B cell (primary cell): ENCODE measurements around the gene VEGFA. TPM values are rescaled to one million over a fixed set of nuclear protein-coding genes. Genes with fewer than 3 reads are reported as not detected.

Experiments used
- ATAC-seq: fragments of 200-7000 bp; cut with Tn5 transposase; one replicate; pipeline ENCODE4 v1.10.0; 2021; ENCODE audit warnings: low read depth, mild to moderate bottlenecking, moderate number of reproducible peaks, moderate library complexity
- CTCF ChIA-PET: fragments of 350-600 bp; sonication (Branson Sonifier 250); formaldehyde crosslinking; loops from one replicate; lab custom pipeline; 2021; ENCODE audit warnings: antibody characterized with exemption, inconsistent platforms; lab: Charles Lee
- POLR2A ChIA-PET: fragments of 350-600 bp; sonication (Branson Sonifier 250); formaldehyde crosslinking; loops from one replicate; lab custom pipeline; 2021; ENCODE audit warnings: antibody characterized with exemption; lab: Charles Lee
- DNase-seq: peaks from one replicate; pipeline ENCODE4 v3.0.0; 2013
- H2AFZ ChIP-seq: 2 replicates; pipeline ENCODE4 v1.6.1; 2012; ENCODE audit warnings: mild to moderate bottlenecking, low read depth, low read length; ENCODE audit not compliant: insufficient read depth, poor library complexity, severe bottlenecking
- H3K27ac ChIP-seq, 2 donors: 1 replicate in 1 of 2; 2 replicates in 1 of 2; pipeline ENCODE4 v1.5.1; 2012 to 2013; ENCODE audit warnings: low read length in 2 of 2, mild to moderate bottlenecking in 2 of 2, moderate library complexity in 1 of 2
- H3K27me3 ChIP-seq, 4 experiments: fragments of 200-600 bp in 1 of 4; sonication (generic) in 1 of 4; replicated peaks in 1 of 4; 1 replicate in 2 of 4; 2 replicates in 2 of 4; pipeline versions ENCODE4 v1.6.1 to v1.7.0; 2013 to 2016; ENCODE audit warnings: low read length in 3 of 4, mild to moderate bottlenecking in 2 of 4, mixed read lengths in 1 of 4, moderate library complexity in 1 of 4; ENCODE audit not compliant: insufficient read depth in 4 of 4, control insufficient read depth in 3 of 4; ENCODE audit errors: control extremely low read depth in 1 of 4
- H3K36me3 ChIP-seq, 2 experiments: replicated peaks in 1 of 2; 1 replicate in 1 of 2; 2 replicates in 1 of 2; pipeline versions ENCODE4 v1.6.1 to v1.7.1; 2013; ENCODE audit warnings: low read length in 1 of 2; ENCODE audit not compliant: insufficient read depth in 2 of 2, control insufficient read depth in 1 of 2; ENCODE audit errors: control extremely low read depth in 1 of 2, extremely low read depth in 1 of 2
- H3K4me1 ChIP-seq, 2 donors: fragments of 200-600 bp in 1 of 2; sonication (generic) in 1 of 2; 1 replicate in 1 of 2; 2 replicates in 1 of 2; pipeline versions ENCODE4 v1.5.1 to v1.6.1; 2013 to 2017; ENCODE audit warnings: low read length in 2 of 2; ENCODE audit not compliant: control insufficient read depth in 2 of 2, insufficient read depth in 2 of 2
- H3K4me2 ChIP-seq: replicated peaks from 2 replicates; pipeline ENCODE3; 2012; ENCODE audit warnings: mild to moderate bottlenecking, low read depth, low read length; ENCODE audit not compliant: poor library complexity, severe bottlenecking
- H3K4me3 ChIP-seq, 5 experiments: fragments of 200-600 bp in 1 of 5; sonication (generic) in 1 of 5; 1 replicate in 3 of 5; 2 replicates in 2 of 5; pipeline versions ENCODE4 v1.5.1 to v1.7.0; 2011 to 2016; ENCODE audit warnings: low read length in 4 of 5, mild to moderate bottlenecking in 4 of 5, low read depth in 2 of 5, control low read depth in 1 of 5, moderate library complexity in 1 of 5; ENCODE audit not compliant: insufficient read depth in 1 of 5; ENCODE audit errors: control extremely low read depth in 1 of 5, extremely low read depth in 1 of 5
- H3K79me2 ChIP-seq: fragments of 200-600 bp; sonication (generic); one replicate; pipeline ENCODE4 v1.6.0; 2016; ENCODE audit warnings: low read length; ENCODE audit not compliant: control insufficient read depth, insufficient read depth
- H3K9ac ChIP-seq: fragments of 200-600 bp; sonication (generic); 2 replicates; pipeline ENCODE4 v1.6.1; 2017; ENCODE audit warnings: mild to moderate bottlenecking, low read length, moderate library complexity
- H3K9me3 ChIP-seq, 3 donors: one replicate each; pipeline versions ENCODE4 v1.6.1 to v1.7.1; 2013; ENCODE audit warnings: low read length in 2 of 3; ENCODE audit not compliant: control insufficient read depth in 2 of 3, insufficient read depth in 1 of 3; ENCODE audit errors: control extremely low read depth in 1 of 3
- H4K20me1 ChIP-seq: 2 replicates; pipeline ENCODE4 v1.6.0; 2012; ENCODE audit warnings: mild to moderate bottlenecking, low read length; ENCODE audit not compliant: insufficient read depth, control insufficient read depth, poor library complexity, severe bottlenecking
- H3K27ac Mint-ChIP-seq: one replicate; pipeline ENCODE4 v1.8.0; 2021; ENCODE audit warnings: mixed read lengths
- H3K27me3 Mint-ChIP-seq: one replicate; pipeline ENCODE4 v1.8.0; 2021; ENCODE audit warnings: mixed read lengths
- H3K4me1 Mint-ChIP-seq: one replicate; pipeline ENCODE4 v1.8.0; 2021; ENCODE audit warnings: mixed read lengths
- H3K4me3 Mint-ChIP-seq: one replicate; pipeline ENCODE4 v1.8.0; 2021; ENCODE audit warnings: mixed read lengths
- H3K9me3 Mint-ChIP-seq: one replicate; pipeline ENCODE4 v1.8.0; 2022; ENCODE audit warnings: mixed read lengths; ENCODE audit not compliant: insufficient read depth
- CTCF ChIP-seq: fragments of 200-600 bp; IDR thresholded peaks from one replicate; pipeline ENCODE4 v1.8.0; 2022; ENCODE audit warnings: antibody characterized with exemption, mild to moderate bottlenecking
- EZH2 ChIP-seq: IDR thresholded peaks from 2 replicates; pipeline ENCODE4 v1.6.1; 2012; ENCODE audit warnings: borderline replicate concordance, low read depth, mild to moderate bottlenecking, moderate library complexity, low read length; ENCODE audit not compliant: insufficient read depth, poor library complexity, severe bottlenecking
- WGBS: methylation state at CpG from one replicate; pipeline ENCODE4 v1.1.5; 2013; ENCODE audit warnings: missing lambda C conversion rate; ENCODE audit not compliant: insufficient coverage; 5-methylcytosine and 5-hydroxymethylcytosine counted together
- intact Hi-C: fragments of 100-400 bp; cut with micrococcal nuclease; formaldehyde crosslinking; loops from one replicate; pipeline ENCODE4 v1.10.0; 2022
- polyA plus RNA-seq: library from polyadenylated mRNA; depleted of rRNA; stranded (reverse); fragments of >200 nt; gene quantifications from 2 replicates; pipeline ENCODE4 v1.2.3, GENCODE V29; 2012
- total RNA-seq, 2 donors: library from RNA; stranded (reverse); fragments of 120-200 nt in 1 of 2; gene quantifications; 1 replicate in 1 of 2; 2 replicates in 1 of 2; pipeline versions ENCODE4 v1.2.3 to v1.2.4, GENCODE V29; 2013 to 2022

VEGFA gene
- total and polyA plus RNA-seq, 2 donors (not counting 1 experiment from before 2014, with no cell fraction given), result 3.9 to 6.4 TPM

- Mint-ChIP-seq H3K27me3 (peaks cover 22% of the 10 kb centered on the region), H3K4me1 (peaks cover 4% of the 10 kb centered on the region), H3K9me3 (no peaks in the 10 kb centered on the region), H3K27ac (no peak overlapping the region), H3K4me3 (no peak overlapping the region)
- Histone ChIP-seq H3K79me2 (no peaks in the 10 kb centered on the region), H3K4me3 (no peak overlapping the region), H3K9me3 (no peaks in the 10 kb centered on the region), H3K27me3 (peaks cover 0 to under 1% (median 0%) of the 10 kb centered on the region in 4 experiments), H3K4me2 (no peak overlapping the region), H3K27ac (no peak overlapping the region), H3K9ac (no peak overlapping the region), H3K4me1 (no peaks in the 10 kb centered on the region), H4K20me1 (no peaks in the 10 kb centered on the region), H2AFZ (no peak overlapping the region), H3K36me3 (no peaks in the 10 kb centered on the region)
- DNase-seq, result no peak
- POLR2A ChIA-PET, result no interaction called here
- CTCF ChIA-PET, result interaction anchor here (0.9 kb wide), 1 partner anchor 255 kb away, joined by 3 read pairs; no protein-coding TSS in a partner anchor
- 77% methylated on average over 3 of the region's 5 CpGs for WGBS
- intact Hi-C loops, result no loop called here
- ATAC-seq, result no peak
- TF ChIP-seq EZH2, result no peak
- TF ChIP-seq CTCF, result no peak
Observed at GRCh38 chr6:43819958-43820357, 49.9 kb downstream of the VEGFA start.

GRCh38 chr6:43820486-43820885 is 50.5 kb downstream of the VEGFA start:
- Mint-ChIP-seq H3K9me3 (no peaks in the 10 kb centered on the region), H3K4me1 (peaks cover 4% of the 10 kb centered on the region), H3K27ac (no peak overlapping the region), H3K4me3 (no peak overlapping the region), H3K27me3 (peaks cover 22% of the 10 kb centered on the region)
- Histone ChIP-seq H3K27ac (no peak overlapping the region), H3K79me2 (no peaks in the 10 kb centered on the region), H3K4me1 (no peaks in the 10 kb centered on the region), H3K9me3 (no peaks in the 10 kb centered on the region), H3K4me2 (no peak overlapping the region), H4K20me1 (no peaks in the 10 kb centered on the region), H2AFZ (no peak overlapping the region), H3K36me3 (no peaks in the 10 kb centered on the region), H3K4me3 (no peak overlapping the region), H3K9ac (no peak overlapping the region), H3K27me3 (no peaks in the 10 kb centered on the region)
- POLR2A ChIA-PET, result no interaction called here
- ATAC-seq, result no peak
- intact Hi-C loops, result no loop called here
- CTCF ChIA-PET, result no interaction called here
- WGBS, result 100% methylated on average over 1 of the region's 6 CpGs
- TF ChIP-seq CTCF (no peak), EZH2 (no peak)
- DNase-seq, result no peak
